GM23248 (cell line): ENCODE data around the gene DPYD. TPM values are rescaled to one million over a fixed set of nuclear protein-coding genes. Genes with fewer than 3 reads are reported as not detected.

Experiments used
- DNase-seq: peaks from one replicate; pipeline ENCODE4 v3.0.0-alpha.2; 2015
- H2AFZ ChIP-seq: fragments of 200-600 bp; sonication (generic); 2 replicates; pipeline ENCODE4 v1.6.1; 2016; ENCODE audit warnings: antibody characterized with exemption
- H3F3A ChIP-seq: fragments of 200-600 bp; sonication (generic); 2 replicates; pipeline ENCODE4 v1.6.1; 2016; ENCODE audit warnings: mild to moderate bottlenecking, antibody characterized with exemption, mixed run types; ENCODE audit not compliant: insufficient read depth
- H3K27ac ChIP-seq: fragments of 200-600 bp; sonication (generic); 2 replicates; pipeline ENCODE4 v1.5.1; 2016; ENCODE audit warnings: mild to moderate bottlenecking
- H3K27me3 ChIP-seq: fragments of 200-600 bp; sonication (generic); replicated peaks from 2 replicates; pipeline ENCODE4 v1.6.1; 2016; ENCODE audit warnings: mild to moderate bottlenecking; ENCODE audit not compliant: insufficient read depth
- H3K36me3 ChIP-seq: fragments of 200-600 bp; sonication (generic); 2 replicates; pipeline ENCODE4 v1.6.1; 2016; ENCODE audit warnings: low read depth, mild to moderate bottlenecking
- H3K4me1 ChIP-seq: fragments of 200-600 bp; sonication (generic); 2 replicates; pipeline ENCODE4 v1.6.1; 2016; ENCODE audit warnings: mild to moderate bottlenecking; ENCODE audit not compliant: insufficient read depth
- H3K4me2 ChIP-seq: fragments of 200-600 bp; sonication (generic); one replicate; pipeline ENCODE4 v1.6.1; 2016; ENCODE audit warnings: mild to moderate bottlenecking; ENCODE audit not compliant: unreplicated experiment
- H3K4me3 ChIP-seq: fragments of 200-600 bp; sonication (generic); 2 replicates; pipeline ENCODE4 v1.5.1; 2016; ENCODE audit warnings: mild to moderate bottlenecking
- H3K79me2 ChIP-seq: fragments of 200-600 bp; sonication (generic); 2 replicates; pipeline ENCODE4 v1.6.1; 2016; ENCODE audit warnings: mild to moderate bottlenecking; ENCODE audit not compliant: insufficient read depth
- H3K9ac ChIP-seq: fragments of 200-600 bp; sonication (generic); 2 replicates; pipeline ENCODE4 v1.6.1; 2016; ENCODE audit warnings: mild to moderate bottlenecking
- H3K9me2 ChIP-seq: fragments of 200-600 bp; sonication (generic); 2 replicates; pipeline ENCODE4 v1.6.1; 2016; ENCODE audit warnings: mixed run types, mild to moderate bottlenecking, moderate library complexity; ENCODE audit not compliant: insufficient read depth
- H3K9me3 ChIP-seq: fragments of 200-600 bp; sonication (generic); one replicate; pipeline ENCODE4 v1.6.1; 2017; ENCODE audit warnings: low read depth
- H4K20me1 ChIP-seq: fragments of 200-600 bp; sonication (generic); 2 replicates; pipeline ENCODE4 v1.6.0; 2016; ENCODE audit not compliant: insufficient read depth
- EZH2 ChIP-seq: fragments of 200-600 bp; sonication (generic); IDR thresholded peaks from 2 replicates; pipeline ENCODE4 v1.6.1; 2018; ENCODE audit warnings: antibody characterized with exemption, mild to moderate bottlenecking; ENCODE audit not compliant: insufficient read depth, poor library complexity, severe bottlenecking
- EZH2phosphoT487 ChIP-seq: fragments of 200-600 bp; sonication (generic); IDR thresholded peaks from 2 replicates; pipeline ENCODE4 v1.6.1; 2018; ENCODE audit warnings: antibody characterized with exemption, moderate library complexity, mild to moderate bottlenecking, low read depth; ENCODE audit not compliant: insufficient read depth
- WGBS, 2 experiments: methylation state at CpG; one replicate each; pipeline ENCODE4 v1.1.6; 2015 to 2017; ENCODE audit warnings: low lambda C conversion rate in 2 of 2, low coverage in 1 of 2; ENCODE audit errors: missing lambda C conversion rate in 2 of 2; 5-methylcytosine and 5-hydroxymethylcytosine counted together
- in situ Hi-C: fragments of 300-500 bp; cut with MboI; formaldehyde crosslinking; loops from 2 replicates; pipeline ENCODE4 v1.15.0; 2020
- polyA plus RNA-seq: library from polyadenylated mRNA; unstranded; fragments of >200 nt; fragmentation: Nextera tagmentation; extraction: Ambion mirVana; gene quantifications from 2 replicates; pipeline ENCODE4 v1.2.1, GENCODE V29; 2016
- total RNA-seq: library from RNA; depleted of rRNA; stranded (reverse); fragments of >200 nt; shearing (Covaris generic); gene quantifications from 2 replicates; pipeline ENCODE4 v1.2.3, GENCODE V29; 2014

The DPYD gene
- total and polyA plus RNA-seq, 2 experiments from 2014 or later: 38.4 to 70.7 TPM

DNA sequence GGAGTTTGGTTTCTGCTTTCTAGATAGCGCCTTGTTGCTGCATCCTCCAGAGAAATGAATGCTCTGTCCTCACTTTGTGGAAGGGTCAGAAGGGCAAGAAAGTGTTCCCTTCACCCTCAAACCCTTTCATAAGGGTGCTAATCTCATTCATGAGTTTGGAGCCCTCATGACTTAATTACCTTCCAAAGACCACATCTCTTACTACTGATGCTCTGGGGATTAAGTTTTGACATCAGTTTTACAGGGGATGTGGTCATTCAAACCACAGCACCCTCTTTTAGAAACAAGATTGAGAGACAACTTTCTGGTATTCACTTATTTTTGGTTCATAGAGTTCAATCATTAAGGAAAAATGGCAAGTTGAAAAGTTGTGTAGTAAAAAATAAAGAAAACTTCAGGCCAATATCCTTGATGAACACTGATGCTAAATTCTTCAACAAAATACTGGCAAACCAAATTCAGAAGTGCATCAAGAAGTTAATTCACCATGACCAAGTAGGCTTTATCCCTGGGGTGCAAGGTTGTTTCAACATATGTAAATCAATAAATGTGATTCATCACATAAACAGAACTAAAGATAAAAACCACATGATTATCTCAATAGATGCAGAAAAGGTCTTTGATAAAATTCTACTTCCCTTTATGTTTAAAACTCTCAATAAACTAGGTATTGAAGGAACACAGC lies 757.1 kb downstream of the DPYD start:
- WGBS, 2 experiments: 93 to 100% methylated on average over 1 of the region's 1 CpG
- H3F3A ChIP-seq: no peaks in the 10 kb centered on the region
- no peak overlapping the region for H3K9ac ChIP-seq
- TF ChIP-seq EZH2 (no peak), EZH2phosphoT487 (no peak)
- in situ Hi-C loops: no loop called here
- DNase-seq: no peak
- no peaks in the 10 kb centered on the region for H3K9me2 ChIP-seq
- no peak overlapping the region for H3K4me2 ChIP-seq
- no peak overlapping the region for H3K4me3 ChIP-seq
- no peak overlapping the region for H2AFZ ChIP-seq
- H3K79me2 ChIP-seq: no peaks in the 10 kb centered on the region
- no peaks in the 10 kb centered on the region; the same call in 1 of the 2 replicates for H3K36me3 ChIP-seq
- H3K27me3 ChIP-seq: no peaks in the 10 kb centered on the region
- H3K4me1 ChIP-seq: no peaks in the 10 kb centered on the region
- H3K27ac ChIP-seq: no peak overlapping the region
- no peaks in the 10 kb centered on the region for H3K9me3 ChIP-seq
- H4K20me1 ChIP-seq: no peaks in the 10 kb centered on the region

DNA sequence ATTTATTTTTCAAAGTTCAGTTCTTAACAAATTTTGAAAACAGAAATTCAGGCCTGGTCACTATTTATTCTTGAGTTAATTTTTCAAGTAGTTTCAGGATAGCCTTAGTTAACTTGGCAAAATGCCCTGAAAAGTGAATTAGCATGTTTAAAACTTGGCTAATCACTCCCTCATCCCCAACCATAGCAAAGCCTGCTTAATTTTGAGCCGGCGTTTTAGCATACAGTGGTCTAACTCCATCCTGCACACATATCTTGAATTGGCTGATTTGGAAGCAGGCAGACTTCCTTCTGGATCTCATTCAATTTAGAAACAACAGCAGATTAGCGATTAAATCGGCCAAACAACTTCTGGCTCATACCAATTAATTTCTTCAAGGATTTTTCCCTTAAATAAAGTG lies 760.0 kb downstream of the DPYD start:
- in situ Hi-C loops: no loop called here
- Histone ChIP-seq H3K4me2 (no peak overlapping the region), H2AFZ (no peak overlapping the region), H3K79me2 (no peaks in the 10 kb centered on the region), H3K9me3 (no peaks in the 10 kb centered on the region), H3K27me3 (no peaks in the 10 kb centered on the region), H3K36me3 (no peaks in the 10 kb centered on the region; the same call in 1 of the 2 replicates), H3K9ac (no peak overlapping the region), H4K20me1 (no peaks in the 10 kb centered on the region), H3F3A (no peaks in the 10 kb centered on the region), H3K4me1 (no peaks in the 10 kb centered on the region), H3K27ac (no peak overlapping the region), H3K9me2 (no peaks in the 10 kb centered on the region), H3K4me3 (no peak overlapping the region)
- peak; percentile 31 for DNase-seq
- 32 to 40% methylated on average over 4 of the region's 4 CpGs for WGBS, 2 experiments
- TF ChIP-seq EZH2phosphoT487: no peak
- TF ChIP-seq EZH2: no peak

DNA sequence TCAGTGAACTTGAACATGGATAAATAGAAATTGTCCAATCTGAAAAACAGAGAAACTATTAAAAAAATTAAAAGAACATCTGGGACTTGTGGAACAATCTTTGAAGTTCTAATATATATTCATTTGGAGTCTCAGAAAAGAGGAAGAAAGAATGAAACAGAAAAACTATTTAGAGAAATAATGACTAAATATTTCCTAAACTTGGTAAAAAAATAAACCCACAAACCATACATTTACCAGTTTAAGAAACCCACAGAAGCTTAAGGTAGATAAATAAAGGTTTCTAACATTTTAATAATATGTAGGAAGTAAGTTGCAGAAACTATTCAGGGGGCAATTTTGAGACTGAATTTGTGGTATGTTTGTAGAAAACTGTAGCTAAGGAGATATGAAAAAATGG lies 761.5 kb downstream of the DPYD start:
- H4K20me1 ChIP-seq: no peaks in the 10 kb centered on the region
- H3K4me3 ChIP-seq: no peak overlapping the region
- no peaks in the 10 kb centered on the region for H3F3A ChIP-seq
- H3K79me2 ChIP-seq: no peaks in the 10 kb centered on the region
- H2AFZ ChIP-seq: no peak overlapping the region
- H3K4me2 ChIP-seq: no peak overlapping the region
- in situ Hi-C loops: no loop called here
- H3K9me3 ChIP-seq: no peaks in the 10 kb centered on the region
- no peaks in the 10 kb centered on the region for H3K27me3 ChIP-seq
- H3K9ac ChIP-seq: no peak overlapping the region
- H3K9me2 ChIP-seq: no peaks in the 10 kb centered on the region
- no peaks in the 10 kb centered on the region for H3K4me1 ChIP-seq
- no peaks in the 10 kb centered on the region; the same call in 1 of the 2 replicates for H3K36me3 ChIP-seq
- DNase-seq: no peak
- H3K27ac ChIP-seq: no peak overlapping the region
- TF ChIP-seq EZH2phosphoT487 (no peak), EZH2 (no peak)

DNA sequence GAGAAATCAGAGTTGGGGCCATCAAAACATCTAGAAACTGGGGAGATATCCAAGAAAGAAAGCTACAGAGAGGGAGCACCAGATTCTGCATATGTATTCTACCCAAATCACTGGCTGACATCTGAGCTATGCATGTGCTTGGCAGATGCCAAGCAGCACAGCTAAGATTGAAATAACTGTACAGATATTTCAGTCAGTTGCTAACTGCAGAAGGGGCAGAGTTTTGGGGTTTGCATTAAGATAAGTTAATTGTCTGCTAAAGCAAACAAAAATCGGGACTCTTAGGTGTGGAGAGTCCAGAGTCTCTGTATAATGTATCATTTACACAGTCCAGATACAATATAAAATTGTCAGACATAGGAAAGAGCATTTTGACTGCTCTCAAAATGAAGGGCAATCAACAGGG lies 762.1 kb downstream of the DPYD start:
- WGBS, 2 experiments: 33 to 66% methylated on average over 1 of the region's 1 CpG
- H3K4me1 ChIP-seq: no peaks in the 10 kb centered on the region

More for the DNA sequence above, 762.1 kb downstream of the DPYD start:
- Histone ChIP-seq H2AFZ (no peak overlapping the region), H3K36me3 (peaks cover 3% of the 10 kb centered on the region; the same call in 1 of the 2 replicates), H3K27ac (no peak overlapping the region), H4K20me1 (no peaks in the 10 kb centered on the region), H3K9ac (no peak overlapping the region), H3K4me2 (no peak overlapping the region), H3K9me2 (no peaks in the 10 kb centered on the region), H3F3A (no peaks in the 10 kb centered on the region), H3K4me3 (no peak overlapping the region), H3K27me3 (no peaks in the 10 kb centered on the region), H3K79me2 (no peaks in the 10 kb centered on the region), H3K9me3 (no peaks in the 10 kb centered on the region)
- no peak for DNase-seq
- in situ Hi-C loops: no loop called here
- TF ChIP-seq EZH2 (no peak), EZH2phosphoT487 (no peak)
